CD4-positive, alpha-beta T cell treated with Interleukin-6 at 100 ng/mL for 8 hours (primary cell): Measurements from ENCODE around the gene GLRX.
"Not testable (repeated sequence)": the region's sequence is repeated elsewhere in the genome, so short reads cannot be mapped to it uniquely, and the experiment has no call there.

Source experiments
- DNase-seq: peaks from one replicate; pipeline ENCODE4 v3.0.0-alpha.2; 2020; ENCODE audit warnings: mixed read lengths, low spot score

Gene GLRX

GRCh38 chr5:95852567-95852966 lies 30.0 kb upstream of the GLRX start:
- no peak for DNase-seq

DNA sequence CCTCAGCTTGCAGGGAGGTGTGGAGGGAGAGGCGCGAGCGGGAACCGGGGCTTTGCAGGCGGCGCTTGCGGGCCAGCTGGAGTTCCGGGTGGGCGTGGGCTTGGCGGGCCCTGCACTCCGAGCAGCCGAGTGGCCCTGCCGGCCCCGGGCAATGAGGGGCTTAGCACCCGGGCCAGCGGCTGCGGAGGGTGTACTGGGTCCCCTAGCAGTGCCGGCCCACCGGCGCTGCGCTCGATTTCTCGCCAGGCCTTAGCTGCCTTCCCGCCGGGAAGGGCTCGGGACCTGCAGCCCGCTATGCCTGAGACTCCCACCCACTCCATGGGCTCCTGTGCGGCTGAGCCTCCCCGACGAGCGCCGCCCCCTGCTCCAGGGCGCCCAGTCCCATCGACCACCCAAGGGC lies 28.6 kb upstream of the GLRX start:
- DNase-seq: not testable (repeated sequence)

DNA sequence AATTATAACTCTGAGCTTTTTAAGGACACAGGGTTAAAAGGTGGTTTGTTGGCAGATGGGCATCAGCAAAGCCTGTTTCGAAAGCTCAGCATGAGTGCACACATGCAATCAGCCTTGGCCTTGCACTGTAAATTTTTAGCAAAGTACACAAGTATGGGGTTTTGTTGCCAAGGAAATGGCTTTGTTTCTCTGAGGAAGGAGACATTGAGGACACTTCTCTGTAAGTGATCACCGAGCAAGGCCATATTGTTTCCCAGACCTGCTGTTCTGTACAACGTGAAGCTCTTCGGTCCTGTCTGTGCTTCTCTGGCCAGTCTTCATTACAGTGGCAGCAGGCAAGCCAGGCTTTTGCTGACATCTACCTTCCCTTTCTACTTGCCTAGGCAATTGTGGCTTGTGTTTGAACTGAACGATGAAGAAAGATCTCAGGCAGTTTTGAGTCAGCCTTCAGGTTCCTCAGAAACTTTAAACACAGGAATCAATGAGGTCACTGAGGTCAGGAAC lies 27.9 kb upstream of the GLRX start:
- no peak for DNase-seq

GRCh38 chr5:95848701-95849100 lies 26.2 kb upstream of the GLRX start:
- DNase-seq: no peak

GRCh38 chr5:95847261-95847592 lies 24.7 kb upstream of the GLRX start:
- no peak for DNase-seq

GRCh38 chr5:95846554-95847260 lies 24.2 kb upstream of the GLRX start:
- peak; percentile 76 for DNase-seq

DNA sequence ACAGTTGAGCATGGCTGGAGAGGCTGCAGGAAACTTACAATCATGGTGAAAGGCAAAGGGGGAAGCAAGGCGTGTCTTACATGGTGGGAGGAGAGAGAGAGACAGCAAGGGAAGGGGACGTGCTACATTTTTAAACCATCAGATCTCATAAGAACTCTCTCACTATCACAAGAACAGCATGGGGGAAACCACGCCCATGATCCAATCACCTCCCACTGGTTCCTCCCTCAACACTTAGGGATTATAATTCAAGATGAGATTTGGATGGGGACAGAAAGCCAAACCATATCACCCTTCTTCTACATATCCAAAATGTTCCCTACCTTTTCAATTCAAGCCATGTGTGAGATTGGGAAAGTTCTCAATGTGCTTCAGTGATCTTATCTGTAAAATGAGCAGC lies 22.9 kb upstream of the GLRX start:
- no peak for DNase-seq

DNA sequence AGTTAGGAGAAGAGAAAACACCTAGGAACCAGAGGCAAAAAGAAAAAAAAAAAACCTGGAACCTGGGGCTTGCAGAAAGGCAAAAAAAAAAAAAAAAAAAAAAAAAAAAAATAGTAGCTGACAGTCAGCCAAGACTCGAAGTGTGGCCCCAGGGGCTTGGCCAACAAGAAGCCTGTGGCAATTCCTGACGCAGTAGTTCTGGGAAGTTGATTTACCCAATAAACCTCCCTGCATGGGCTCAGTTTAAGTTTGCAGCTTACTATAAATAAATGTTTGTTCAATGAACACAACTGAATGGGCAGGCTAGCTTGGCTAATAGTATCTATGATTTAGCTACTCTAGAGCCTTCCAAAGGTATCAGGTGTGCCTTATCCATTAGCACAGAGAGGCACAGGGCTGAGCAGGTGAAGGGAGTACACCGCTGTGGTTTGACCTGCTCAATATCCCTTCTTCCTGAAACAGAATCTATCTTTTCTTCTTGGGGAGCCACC lies 21.3 kb upstream of the GLRX start:
- DNase-seq: no peak

DNA sequence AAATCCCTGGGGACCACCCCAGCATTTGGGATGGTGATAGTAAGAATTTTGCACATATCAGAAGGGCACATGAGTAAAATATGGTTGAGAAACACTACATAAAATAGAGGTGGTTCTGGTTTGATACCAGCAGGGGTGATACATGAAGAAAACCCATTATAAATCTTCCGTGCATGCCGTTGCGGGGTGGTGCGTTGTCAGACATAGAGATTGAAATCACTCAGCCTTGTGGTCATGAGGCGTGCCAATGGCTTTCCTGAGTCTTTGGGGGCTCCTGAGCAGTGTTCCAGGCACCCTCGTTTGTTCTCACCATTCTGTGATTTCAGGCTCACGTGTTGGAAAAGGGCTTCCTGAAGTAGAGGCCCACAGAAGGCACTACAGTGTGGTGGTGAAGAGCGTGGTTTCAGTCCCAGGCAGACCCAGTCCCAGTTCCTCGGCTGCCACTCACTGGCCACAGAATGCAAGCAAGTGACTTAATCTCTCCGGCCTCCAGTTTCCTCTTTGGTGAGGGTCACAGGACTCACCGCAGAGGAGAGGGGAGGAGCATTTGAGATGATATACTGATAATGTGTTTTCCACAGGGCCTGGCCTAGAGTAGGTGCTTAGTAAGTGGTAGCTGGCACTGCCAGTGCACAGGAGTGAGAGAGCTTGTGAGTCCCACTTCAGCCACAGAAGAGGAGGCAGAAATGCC lies 20.5 kb upstream of the GLRX start:
- peak; percentile 77 for DNase-seq

DNA sequence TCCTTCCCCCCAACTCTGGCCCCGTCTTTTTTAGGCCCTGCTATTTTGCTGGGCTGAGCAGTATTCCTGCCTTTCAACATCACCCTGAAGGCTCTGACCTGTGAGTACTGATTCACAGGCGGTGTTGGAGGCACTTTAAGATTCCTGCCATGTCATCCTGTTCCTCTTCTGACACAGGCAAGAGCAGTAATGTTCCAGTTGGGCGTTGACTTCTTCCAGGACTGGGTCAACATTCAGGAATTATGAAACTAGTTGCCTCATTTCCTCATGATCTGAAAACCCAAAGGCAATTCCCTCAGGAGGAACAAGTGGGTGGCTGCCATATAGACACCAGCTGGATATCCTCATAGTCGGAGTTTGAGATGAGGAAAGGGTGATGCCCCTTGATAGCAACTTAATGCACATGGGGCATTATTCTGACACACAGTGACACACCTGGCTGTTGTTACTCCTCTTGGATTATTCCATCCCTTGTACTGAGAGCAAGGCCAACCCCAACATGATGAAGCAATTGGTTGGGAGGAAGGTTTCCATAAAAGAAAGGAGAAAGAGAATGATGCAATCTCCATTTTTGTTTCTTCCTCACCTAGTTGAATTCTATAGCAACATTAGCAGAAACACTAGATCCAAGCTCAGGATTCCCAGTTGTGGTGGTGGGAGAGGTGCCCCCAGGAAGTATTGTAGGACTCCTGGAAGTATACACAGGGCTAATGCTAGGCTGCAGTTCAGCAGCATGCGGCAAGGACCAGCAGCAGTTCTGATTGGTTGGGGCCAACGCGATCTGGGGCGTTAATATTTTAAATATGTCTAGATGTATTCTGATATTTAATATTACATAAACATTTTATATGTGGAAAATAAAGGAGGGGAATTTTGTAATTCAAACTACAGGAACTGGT lies 19.6 kb upstream of the GLRX start:
- DNase-seq: no peak

- DNase-seq: no peak
Measured at GRCh38 chr5:95840956-95841705, 18.6 kb upstream of the GLRX start.

GRCh38 chr5:95839658-95840057 lies 17.1 kb upstream of the GLRX start:
- DNase-seq: no peak

DNA sequence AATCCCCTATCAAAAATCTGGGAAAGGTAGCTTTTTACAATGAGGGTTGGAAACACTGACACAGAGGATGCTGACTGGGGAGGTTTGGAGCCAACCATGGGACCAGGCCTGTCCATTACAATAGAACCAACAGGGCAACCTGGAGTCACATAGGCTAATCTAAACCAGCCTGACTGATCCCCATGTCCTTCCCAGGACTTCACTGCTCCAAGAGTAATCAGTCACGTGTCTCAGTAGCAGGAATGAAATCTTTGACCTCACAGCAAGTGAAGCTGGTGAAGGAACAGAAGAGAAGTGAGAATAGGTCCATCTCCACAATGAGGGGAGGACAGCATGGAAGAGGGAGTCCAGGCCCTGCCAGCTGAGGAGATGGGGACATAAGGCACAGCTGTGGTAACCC lies 16.0 kb upstream of the GLRX start:
- DNase-seq: no peak

- DNase-seq: no peak
Measured at GRCh38 chr5:95838001-95838520, 15.5 kb upstream of the GLRX start.

- no peak for DNase-seq
Measured at GRCh38 chr5:95837492-95837891, 15.0 kb upstream of the GLRX start.

DNA sequence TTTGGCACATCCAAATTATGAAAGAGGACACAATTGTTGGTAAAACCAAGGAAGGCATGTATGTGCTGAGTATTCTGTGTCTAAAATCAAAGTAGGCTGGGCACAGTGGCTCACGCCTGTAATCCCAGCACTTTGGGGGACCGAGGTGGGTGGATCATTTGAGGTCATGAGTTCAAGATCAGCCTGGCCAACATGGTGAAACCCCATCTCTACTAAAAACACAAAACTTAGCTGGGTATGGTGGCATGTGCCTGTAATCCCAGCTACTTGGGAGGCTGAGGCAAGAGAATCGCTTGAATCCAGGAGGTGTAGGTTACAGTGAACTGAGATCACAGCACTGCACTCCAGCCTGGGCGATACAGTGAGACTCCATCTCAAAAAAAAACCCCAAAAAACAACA lies 14.4 kb upstream of the GLRX start:
- not testable (repeated sequence) for DNase-seq

DNA sequence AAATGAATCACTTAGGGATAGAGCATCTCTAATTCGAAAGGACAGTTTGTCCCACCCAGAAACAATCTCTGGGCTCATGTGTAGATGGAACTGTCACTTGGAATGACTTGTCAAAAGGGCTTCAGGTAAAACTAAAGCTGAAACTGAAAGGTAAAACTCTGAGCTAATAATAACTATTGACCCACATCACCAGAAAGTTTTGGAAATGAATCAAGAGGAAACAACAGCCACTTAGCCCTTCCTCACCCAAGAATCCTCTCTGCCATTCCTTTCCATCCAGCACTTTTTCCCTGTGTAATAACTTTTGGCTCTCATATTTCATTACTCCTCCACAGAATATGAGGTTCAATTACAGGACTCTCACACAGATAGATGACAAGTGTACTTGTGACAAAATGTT lies 14.0 kb upstream of the GLRX start:
- DNase-seq: no peak

- peak; percentile 69 for DNase-seq
Measured at GRCh38 chr5:95835682-95836385, 13.3 kb upstream of the GLRX start.

GRCh38 chr5:95832664-95833063 lies 10.1 kb upstream of the GLRX start:
- DNase-seq: no peak

DNA sequence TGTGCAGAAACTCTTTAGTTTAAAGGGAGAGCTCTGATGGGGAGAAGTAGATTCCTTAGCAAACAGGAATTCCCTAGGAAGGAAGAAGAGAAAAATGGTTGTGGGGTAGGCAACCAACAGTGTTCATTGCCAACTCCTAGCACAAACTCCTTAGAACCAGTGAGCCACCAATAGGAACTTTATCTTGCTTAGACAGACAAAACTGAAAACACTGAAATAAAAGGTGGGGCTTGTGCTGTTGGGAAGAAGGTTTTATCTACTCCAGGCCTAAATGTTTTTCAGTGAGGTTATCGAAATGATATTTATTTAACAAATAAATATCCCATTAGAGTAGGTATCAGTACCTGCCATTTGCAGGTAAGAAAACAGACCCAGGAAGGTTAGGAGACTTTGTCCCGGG lies 7.7 kb upstream of the GLRX start:
- no peak for DNase-seq

- DNase-seq: no peak
Measured at GRCh38 chr5:95827892-95828246, 5.3 kb upstream of the GLRX start.
